ENCODE results near the gene TMEFF1.

DNA sequence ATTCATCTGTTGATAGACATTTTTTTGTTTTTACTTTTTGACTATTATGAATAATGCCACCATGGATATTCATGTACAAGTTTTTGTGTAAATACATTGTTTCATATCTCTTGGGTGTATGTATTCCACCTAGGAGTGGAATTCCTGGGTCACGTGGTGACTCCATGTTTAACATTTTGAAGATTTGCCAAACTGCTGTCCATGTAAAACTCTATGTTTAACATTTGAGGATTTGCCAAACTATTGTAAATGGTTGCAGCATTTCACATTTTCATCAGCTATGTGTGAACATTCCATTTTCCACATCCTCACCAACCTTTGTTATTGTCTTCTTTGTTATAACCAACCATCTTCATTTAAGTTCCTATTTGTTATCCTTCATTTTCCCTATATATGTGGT, 12.2 kb downstream of the TMEFF1 start:
- TF ChIP-seq, protein P1, sequence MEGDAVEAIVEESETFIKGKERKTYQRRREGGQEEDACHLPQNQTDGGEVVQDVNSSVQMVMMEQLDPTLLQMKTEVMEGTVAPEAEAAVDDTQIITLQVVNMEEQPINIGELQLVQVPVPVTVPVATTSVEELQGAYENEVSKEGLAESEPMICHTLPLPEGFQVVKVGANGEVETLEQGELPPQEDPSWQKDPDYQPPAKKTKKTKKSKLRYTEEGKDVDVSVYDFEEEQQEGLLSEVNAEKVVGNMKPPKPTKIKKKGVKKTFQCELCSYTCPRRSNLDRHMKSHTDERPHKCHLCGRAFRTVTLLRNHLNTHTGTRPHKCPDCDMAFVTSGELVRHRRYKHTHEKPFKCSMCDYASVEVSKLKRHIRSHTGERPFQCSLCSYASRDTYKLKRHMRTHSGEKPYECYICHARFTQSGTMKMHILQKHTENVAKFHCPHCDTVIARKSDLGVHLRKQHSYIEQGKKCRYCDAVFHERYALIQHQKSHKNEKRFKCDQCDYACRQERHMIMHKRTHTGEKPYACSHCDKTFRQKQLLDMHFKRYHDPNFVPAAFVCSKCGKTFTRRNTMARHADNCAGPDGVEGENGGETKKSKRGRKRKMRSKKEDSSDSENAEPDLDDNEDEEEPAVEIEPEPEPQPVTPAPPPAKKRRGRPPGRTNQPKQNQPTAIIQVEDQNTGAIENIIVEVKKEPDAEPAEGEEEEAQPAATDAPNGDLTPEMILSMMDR (conservative IDR thresholded peaks at IDR 0.05 in 1 of 2, IDR thresholded peaks at IDR 0.05 in 1 of 2; ENCODE audit: extremely low read depth in 1 of 2, insufficient read depth in 1 of 2, low read depth in 1 of 2, low read length in 2 of 2), result no peak
- TF ChIP-seq EZH2 (IDR thresholded peaks at IDR 0.05; ENCODE audit: borderline replicate concordance, low read length), result no peak
